ENCODE data around the gene RTF1.

The RTF1 gene

DNA sequence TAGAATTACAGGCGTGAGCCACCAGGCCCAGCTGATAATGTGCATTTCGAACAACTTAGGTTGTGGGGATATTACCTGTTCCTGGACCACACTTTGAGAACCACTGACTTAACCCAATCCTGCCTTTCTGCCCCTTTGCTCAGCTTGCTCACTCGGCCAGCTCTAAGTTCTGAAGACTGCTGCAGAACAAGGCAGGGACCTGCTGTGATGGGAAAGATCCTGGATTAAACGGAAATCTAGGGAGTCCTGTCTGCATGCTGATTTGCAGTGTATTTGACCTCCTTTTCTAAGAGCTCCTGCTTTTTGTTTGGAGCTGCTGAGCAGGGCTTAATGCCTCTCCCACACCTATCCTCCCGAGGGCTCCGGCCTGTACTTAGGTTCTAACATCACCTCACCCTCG lies 93.8 kb downstream of the RTF1 start:
- no peak for DNase-seq

DNA sequence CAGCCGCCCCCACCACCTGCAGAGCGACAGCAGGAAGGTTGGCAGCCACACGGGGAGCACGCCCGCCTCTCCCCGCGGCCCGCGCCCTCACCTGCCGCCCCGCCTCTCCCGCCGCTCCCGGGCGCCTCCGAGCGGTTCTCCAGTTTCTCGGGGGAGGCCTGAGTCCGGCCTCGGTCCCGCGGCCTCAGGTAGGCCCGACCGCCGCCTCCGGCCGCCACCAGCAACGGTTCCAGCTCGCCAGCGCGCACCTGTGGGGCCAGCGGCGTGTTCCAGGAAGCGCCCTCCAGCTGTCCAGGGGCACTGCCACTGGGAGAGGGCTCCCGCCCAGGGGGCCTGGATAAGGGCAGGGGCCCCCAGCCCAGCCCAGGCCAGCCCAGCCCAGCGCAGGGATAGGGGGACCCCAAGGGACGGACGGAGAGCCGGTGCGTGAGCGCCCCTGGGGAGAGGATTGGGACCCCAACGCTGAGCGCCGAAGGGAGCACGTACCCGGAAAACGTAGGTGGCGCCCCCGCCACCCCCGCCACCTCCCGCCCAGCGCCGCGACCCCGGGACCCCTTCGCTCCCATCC lies 94.5 kb downstream of the RTF1 start:
- no peak for DNase-seq

DNA sequence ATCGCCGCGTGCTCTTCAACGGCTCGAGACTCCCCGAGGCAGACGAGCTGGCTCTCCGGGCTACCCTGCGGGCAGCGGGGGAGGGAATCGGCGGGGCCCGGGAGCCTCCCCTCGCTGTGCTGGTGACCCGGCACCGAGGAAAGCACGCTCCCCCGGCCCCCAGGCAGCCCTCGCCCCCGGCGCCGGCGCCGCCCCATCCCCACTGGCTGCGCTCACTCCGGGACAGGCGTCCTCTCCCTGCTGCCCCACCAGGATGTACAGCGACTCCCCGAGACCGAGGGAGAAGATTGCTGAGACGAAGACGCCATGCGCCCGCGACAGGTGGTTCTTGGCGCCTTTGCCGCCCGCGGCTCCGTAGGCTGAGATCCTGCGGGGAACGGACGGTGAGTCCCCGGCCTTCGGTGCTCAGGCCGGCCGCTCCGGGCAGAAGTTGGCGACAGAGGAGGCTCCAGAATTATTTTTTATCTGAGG lies 95.0 kb downstream of the RTF1 start:
- DNase-seq: no peak

DNA sequence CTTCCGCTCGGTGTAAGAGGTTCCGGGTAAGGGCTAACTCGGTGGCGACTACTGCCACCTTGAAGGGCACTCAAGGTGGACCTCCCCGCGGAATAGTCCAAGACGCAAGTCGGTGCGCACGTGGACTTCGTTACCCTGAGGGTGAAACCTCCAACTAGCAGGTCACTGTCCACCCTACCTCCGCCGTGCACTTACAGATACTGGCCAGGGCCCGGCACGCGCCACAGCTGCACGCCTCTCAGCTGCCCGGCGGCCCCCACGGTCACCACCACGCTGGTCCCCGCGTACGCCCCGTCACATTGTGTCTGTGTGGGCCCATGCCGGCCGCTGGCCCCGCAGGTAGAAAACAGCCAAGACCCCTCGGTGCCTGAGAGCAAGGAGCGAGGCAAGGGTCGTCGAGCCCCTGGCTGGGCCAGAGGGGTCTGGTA lies 95.6 kb downstream of the RTF1 start:
- no peak for DNase-seq

DNA sequence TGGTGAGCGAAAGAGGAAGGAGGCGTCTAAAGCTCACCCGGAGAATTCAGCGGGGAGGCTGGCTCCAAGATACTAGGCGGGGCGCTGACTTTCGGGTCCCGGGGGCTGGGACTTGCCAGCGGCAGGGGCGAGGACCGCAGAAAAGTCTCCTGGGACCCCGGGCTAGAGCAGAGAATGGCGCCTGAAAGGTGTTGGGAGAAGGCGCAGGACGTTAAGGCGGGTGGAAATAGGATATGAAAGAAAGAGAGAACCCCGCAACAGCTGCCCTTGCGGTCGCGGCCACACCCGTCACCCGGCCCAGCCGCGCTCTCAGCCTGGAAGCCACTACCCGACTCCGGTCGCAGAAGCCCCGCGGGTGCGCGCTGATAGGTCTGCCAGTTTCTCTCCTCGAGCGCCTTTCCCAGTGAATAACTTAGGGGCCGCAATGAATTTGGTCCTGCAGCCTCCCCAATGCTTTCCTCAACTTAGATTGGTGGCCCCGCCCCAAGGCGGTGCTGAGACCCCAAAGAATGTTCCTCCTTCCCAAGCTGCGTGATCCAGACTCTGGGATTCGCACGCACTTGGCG lies 96.1 kb downstream of the RTF1 start:
- DNase-seq: no peak

DNA sequence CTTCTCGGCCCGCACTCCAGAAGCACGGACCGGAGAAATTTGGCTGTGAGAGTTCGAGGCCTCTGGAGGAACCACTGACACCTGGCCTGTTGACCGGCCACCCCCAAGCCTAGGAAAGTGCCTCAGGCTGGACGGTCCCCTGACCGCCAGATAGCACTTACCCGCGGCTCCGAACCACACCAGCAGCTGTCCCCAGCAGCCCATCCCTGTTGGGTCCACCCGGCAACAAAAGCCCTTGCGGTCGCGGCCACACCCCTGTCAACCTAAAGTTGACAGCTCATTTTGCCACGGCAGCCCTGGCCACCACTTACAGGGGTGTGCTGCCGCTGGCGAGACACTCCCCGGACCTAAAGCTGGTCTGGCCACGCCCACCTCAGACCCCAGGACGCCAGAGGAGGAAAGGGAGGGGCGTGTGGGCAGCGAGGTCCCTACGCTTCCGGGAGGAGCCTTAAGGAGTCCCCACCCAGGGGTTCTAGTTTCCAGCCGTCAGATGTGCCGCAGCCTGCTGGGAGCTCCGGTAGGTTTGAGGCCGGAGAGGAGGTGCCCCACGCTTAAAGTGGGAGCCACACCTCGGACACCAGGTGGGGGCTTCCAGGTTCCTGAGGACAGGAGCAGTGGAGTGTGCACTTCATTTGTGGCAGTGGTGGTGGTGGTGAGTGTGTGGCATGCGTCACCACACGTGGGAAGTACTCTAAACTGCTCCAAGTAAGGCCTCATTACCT lies 96.8 kb downstream of the RTF1 start, which contains the start of gene LTK:
Gene LTK (minus strand): TSS at position 322 of the 722 bp plus-strand sequence. CDS start 118 bp downstream, at position 204.
- no peak for DNase-seq

DNA sequence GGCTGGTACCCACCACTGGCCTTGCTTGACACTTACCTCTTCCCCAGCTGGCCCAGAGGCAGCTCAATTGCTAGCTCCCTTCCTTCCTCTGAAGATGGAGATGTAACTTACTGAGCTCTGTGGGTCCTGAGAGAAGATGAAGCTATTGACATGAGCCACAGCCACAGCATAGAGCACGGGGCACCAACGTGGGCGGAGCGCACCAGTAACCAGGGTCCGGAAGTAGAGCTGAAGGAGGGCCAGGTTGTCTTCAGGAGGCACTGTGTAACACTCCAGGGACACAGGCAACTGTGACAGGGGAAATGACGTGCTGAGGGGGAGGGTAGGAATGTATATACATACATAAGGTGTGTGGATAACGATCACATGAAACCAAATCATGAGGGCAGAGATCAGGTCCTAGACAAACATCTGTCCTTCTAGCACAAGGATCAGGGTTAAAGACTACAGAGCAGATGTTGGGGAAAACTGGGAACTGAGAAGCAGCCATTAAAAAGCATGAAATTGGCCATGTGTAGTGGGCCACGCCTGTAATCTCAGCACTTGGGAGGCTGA lies 101.1 kb downstream of the RTF1 start:
- DNase-seq: no peak

DNA sequence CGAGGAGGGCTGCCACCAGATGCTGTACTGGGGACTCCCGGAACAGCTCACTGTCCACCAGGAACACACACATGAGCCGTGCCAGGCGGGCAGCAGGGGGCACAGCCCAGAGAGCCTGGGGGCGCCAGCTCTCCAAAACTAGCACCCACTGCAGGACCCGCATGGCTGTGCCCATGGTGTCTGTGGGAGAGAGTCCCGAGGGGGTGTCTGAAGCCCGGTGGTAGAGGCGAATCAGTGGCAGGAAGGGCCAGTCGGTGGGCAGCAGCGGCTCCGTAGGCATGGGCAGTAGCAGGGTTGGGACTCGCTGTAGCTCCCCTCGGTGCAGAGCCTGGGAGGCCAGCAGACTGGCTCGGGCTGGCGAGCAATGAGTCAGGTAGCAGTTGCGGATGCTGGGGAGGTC lies 103.7 kb downstream of the RTF1 start:
- no peak for DNase-seq

DNA sequence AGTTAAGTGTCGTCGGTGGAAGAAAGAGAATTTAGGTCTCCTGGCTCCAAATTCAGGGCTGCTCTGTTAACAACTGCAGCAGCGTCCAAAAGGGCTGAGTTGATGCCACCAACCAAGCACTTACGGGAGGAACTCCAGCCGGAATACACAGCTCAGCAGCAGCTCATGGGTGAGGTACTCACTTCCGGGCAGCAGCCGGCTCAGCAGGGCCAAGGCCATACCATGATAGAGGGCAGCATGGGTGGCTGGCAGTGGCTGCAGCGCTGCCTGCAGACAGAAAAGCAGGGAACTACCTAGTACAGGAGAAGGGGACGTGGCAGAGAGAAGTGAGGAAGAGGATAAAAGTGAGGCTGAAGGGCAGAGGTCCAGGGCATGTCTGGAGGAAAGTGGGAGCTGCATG lies 104.7 kb downstream of the RTF1 start:
- no peak for DNase-seq

DNA sequence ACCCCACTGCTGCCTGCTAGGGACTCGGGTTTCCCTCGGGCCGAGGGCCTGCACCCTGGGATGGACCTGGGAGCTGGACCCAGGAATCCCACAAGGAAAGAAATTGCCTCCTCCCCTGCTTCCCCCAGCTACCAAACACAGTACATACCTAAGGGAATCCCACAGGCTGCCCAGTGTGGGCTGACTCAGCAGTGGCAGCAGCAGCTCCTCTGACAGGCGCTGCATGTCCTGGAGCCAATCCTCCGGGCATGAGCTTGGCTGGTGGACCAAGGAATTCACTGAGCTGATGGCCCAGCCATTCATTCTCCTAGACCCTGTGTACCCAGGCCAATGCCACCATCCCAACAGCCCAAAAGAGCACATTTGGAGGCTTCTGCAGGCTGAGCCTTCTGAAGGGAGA lies 106.2 kb downstream of the RTF1 start:
- DNase-seq: no peak

DNA sequence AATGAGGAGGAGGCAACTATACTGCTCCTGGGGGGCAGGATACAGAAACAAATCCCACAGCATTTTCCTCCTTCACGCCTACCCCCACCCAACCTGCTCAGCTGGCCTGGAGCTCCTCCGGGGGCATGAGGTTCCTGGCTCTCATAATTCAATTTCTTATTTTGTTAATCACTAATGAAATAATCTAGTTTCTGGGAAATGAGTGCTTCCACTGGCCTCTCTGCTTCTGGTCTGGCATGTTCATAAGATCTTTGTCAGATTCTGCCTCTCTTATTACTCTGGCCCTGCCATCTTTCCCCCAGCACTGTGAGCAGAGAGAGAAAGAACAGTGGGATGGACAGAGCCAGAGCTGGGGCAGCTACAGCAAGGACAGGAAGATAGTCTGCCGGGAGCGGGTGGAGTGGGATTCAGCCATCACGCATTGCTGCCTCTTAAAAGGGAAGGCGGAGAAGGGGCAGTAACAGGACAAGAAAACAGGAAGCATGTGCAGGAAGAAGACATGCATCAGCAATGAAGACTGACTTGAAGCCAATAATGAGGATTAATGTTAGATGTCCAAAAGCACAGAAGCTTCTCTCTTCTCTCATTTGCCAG lies 113.6 kb downstream of the RTF1 start:
- DNase-seq: no peak
